Hematopoietic multipotent progenitor cell (in vitro differentiated cells): ENCODE results near the gene COL4A1. TPM values are rescaled to one million over a fixed set of nuclear protein-coding genes. Genes with fewer than 3 reads are reported as not detected.

Experiments used
- DNase-seq, 3 donors: peaks; one replicate each; pipeline ENCODE4 v3.0.0-alpha.2; 2011 to 2015; ENCODE audit warnings: low read depth in 2 of 3, low spot score in 2 of 3
- total RNA-seq: library from RNA; depleted of rRNA; stranded (reverse); fragments of >200 nt; gene quantifications from one replicate; pipeline ENCODE4 v1.2.3, GENCODE V29; 2012

Gene COL4A1
- total RNA-seq, 1 donor = under 0.01 TPM

GRCh38 chr13:110154410-110154933 lies 152.5 kb downstream of the COL4A1 start:
- no peak for DNase-seq

- no peak for DNase-seq
These were observed 154.6 kb downstream of the COL4A1 start for GRCh38 chr13:110152351-110152750.

GRCh38 chr13:110151462-110151861 lies 155.5 kb downstream of the COL4A1 start:
- no peak for DNase-seq

GRCh38 chr13:110150384-110151101 lies 156.4 kb downstream of the COL4A1 start:
- no peak for DNase-seq

- no peak for DNase-seq
These were observed 157.9 kb downstream of the COL4A1 start for GRCh38 chr13:110149036-110149435.

- DNase-seq = no peak
These were observed 166.9 kb downstream of the COL4A1 start for GRCh38 chr13:110140099-110140498.

GRCh38 chr13:110138700-110139036 lies 168.3 kb downstream of the COL4A1 start:
- peak in 1 of 3 donors; percentile 9 for DNase-seq

- peak in 2 of 3 donors; percentile 89 to 93 for DNase-seq
These were observed 168.8 kb downstream of the COL4A1 start for GRCh38 chr13:110138010-110138699.

- no peak for DNase-seq
These were observed 169.3 kb downstream of the COL4A1 start for GRCh38 chr13:110137680-110138009.

- DNase-seq = no peak
These were observed 170.0 kb downstream of the COL4A1 start for GRCh38 chr13:110136660-110137585.

GRCh38 chr13:110135977-110136597 lies 170.9 kb downstream of the COL4A1 start:
- no peak for DNase-seq

- no peak for DNase-seq
These were observed 172.2 kb downstream of the COL4A1 start for GRCh38 chr13:110134801-110135200.

GRCh38 chr13:110133425-110134235 lies 173.3 kb downstream of the COL4A1 start:
- DNase-seq = no peak

GRCh38 chr13:110132225-110132982 lies 174.6 kb downstream of the COL4A1 start:
- no peak for DNase-seq

GRCh38 chr13:110131424-110131823 lies 175.5 kb downstream of the COL4A1 start:
- DNase-seq = no peak

GRCh38 chr13:110130431-110130830 lies 176.5 kb downstream of the COL4A1 start:
- no peak for DNase-seq

- DNase-seq = no peak
These were observed 177.3 kb downstream of the COL4A1 start for GRCh38 chr13:110129539-110130186.

GRCh38 chr13:110129076-110129475 lies 177.9 kb downstream of the COL4A1 start:
- DNase-seq = no peak

- no peak for DNase-seq
These were observed 178.4 kb downstream of the COL4A1 start for GRCh38 chr13:110128546-110128945.
